Stimulated activated CD8-positive, alpha-beta memory T cell treated with anti-CD3 and anti-CD28 coated beads, Interleukin-12 subunit alpha, Interleukin-12 subunit beta, amount 100 ng/mL, for 24 hours (primary cell): ENCODE results near the gene VWA3A.
A peak's percentile ranks its signal among the peaks of the same experiment; 100 is the strongest.

Source experiments
- DNase-seq: peaks from one replicate; pipeline ENCODE4 v3.0.0-alpha.2; 2020; ENCODE audit errors: extremely low read depth

The VWA3A gene

DNA sequence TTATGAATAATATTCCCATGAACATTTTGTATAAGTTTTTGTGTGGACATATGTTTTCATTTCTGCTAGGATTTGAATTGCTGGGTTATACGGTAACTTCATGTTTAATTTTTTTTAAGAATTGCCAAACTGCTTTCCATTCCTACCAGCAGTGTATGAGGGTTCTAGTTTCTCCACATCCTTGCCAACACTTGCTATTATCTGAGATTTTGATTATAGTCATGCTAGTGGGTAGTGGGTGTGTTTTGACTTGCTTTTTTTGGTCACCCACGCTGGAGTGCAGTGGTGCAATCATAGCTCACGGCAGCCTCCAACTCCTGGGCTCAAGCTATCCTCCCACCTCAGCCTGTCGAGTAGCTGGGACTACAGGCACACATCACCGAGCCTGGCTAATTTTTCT lies 110.8 kb downstream of the VWA3A start:
- DNase-seq = no peak

DNA sequence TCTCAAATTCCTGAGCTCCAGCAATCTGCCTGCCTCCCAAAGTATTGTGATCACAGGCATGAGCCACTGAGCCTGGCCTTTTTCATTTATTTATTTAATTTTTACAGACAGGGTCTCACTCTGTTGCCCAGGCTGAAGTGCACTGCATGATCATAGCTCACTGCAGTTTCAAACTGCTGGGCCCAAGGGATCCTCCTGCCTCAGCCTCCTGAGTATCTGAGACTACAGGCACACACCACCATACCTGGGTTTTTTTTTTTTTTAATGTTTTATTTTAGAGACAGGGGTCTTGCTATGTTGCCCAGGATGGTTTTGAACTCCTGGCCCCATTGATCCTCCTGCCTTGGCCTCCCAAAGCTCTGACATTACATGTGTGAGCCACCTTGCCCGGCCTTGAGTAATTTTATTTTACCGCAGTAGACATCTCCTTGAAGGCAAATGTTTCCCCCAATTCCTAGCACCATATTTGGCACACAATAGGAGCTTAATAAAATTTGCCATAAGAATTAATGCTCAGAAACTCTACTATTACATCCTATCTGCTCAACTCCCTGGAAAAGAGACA lies 111.8 kb downstream of the VWA3A start:
- DNase-seq = no peak

DNA sequence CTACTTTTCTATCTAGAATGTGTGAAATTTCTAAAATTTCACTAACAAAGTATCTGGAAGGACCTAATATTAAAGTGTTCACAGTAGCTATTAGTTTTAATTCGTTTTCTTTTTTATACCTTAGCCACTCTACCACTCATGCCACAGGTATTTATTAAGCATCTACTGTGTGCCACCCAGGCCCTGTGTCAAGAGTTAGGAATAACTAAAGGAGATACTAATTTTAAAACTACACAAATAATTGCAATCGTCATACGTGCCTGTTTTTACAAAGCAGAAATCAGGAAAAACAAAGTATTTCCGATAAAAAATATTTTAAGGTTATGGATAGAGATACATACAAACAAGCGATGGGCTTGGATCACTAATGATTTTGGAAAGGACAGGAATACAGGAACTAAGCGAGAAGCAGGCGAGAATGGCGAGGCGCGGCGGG lies 113.3 kb downstream of the VWA3A start:
- no peak for DNase-seq

DNA sequence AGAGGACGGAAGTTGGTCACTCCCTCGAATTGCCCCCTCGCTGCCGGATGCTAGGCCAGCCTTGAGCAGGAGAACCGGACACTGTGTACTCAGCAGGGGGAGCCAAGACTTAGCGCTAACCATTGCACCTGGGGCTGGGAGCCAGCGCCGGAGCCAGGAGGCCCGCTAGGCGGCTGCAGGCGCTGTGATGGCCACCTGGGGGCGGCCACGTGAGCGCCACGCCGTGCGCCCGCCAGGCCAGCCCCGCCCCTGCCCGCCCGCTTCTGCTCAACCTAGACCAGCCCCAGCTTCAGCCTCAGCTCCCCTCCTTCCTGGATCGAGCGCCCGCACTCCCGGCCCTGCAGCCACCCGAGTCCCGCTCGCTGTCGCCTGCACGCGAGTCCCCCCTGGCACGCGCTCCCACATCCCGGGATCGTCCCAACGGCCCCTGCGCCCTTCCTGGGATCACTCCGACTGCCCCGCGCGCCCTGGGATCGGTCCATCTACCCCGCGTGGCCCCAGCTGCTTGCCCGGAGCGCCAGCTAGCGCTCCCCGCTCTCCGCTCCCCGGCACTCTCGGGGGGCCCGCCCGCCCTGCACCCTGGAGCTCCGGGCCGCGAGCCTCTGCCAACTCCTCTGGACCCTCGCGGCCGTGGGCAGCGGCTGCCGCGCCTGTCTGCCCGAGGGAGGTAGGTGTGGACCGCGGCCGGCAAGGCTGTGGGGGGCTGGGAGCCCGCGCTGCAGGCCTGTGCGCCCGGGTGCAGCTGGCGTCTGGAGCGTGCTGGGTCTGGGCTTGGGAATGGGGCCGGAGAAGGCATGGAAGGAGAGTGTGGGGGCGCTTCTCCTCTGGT lies 113.9 kb downstream of the VWA3A start, which contains the start of gene EEF2K:
Gene EEF2K (plus strand): TSS at position 266 of the 829 bp plus-strand sequence. CDS start 19,452 bp downstream, outside the sequence.
- peak; percentile 66 for DNase-seq
